A549 (cell line): ENCODE results near the gene LZTFL1.

Experiments used
- CBX2 ChIP-seq: fragments of 200-600 bp; sonication (generic); IDR thresholded peaks from 2 replicates; pipeline ENCODE4 v1.6.1; 2016; ENCODE audit warnings: low read depth, mild to moderate bottlenecking, borderline replicate concordance
- POLR2A ChIP-seq: IDR thresholded peaks from 2 replicates; pipeline ENCODE4 v1.6.1; 2012; ENCODE audit warnings: mild to moderate bottlenecking, low read length
- SMC3 ChIP-seq: fragments of >200 bp; sonication (Bioruptor Twin); formaldehyde crosslinking; IDR thresholded peaks from 3 replicates; pipeline ENCODE4 v1.6.1; 2018; ENCODE audit warnings: inconsistent platforms
- TP53 ChIP-seq: fragments of 250-450 bp; sonication (Bioruptor Pico); IDR thresholded peaks from 2 replicates; pipeline ENCODE4 v1.5.0; 2021; ENCODE audit warnings: mild to moderate bottlenecking, moderate library complexity
- TF ChIP-seq, protein P1 (sequence below): fragments of >200 bp; sonication (Bioruptor Twin); formaldehyde crosslinking; IDR thresholded peaks from 3 replicates; pipeline ENCODE4 v1.5.1; 2016
- TF ChIP-seq, protein P2 (sequence below): IDR thresholded peaks from 2 replicates; pipeline ENCODE4 v1.6.1; 2012
- TF ChIP-seq, protein P3 (sequence below): fragments of 200-600 bp; sonication (generic); IDR thresholded peaks from 2 replicates; pipeline ENCODE4 v1.6.1; 2016; ENCODE audit warnings: antibody characterized with exemption, mild to moderate bottlenecking, moderate library complexity

DNA sequence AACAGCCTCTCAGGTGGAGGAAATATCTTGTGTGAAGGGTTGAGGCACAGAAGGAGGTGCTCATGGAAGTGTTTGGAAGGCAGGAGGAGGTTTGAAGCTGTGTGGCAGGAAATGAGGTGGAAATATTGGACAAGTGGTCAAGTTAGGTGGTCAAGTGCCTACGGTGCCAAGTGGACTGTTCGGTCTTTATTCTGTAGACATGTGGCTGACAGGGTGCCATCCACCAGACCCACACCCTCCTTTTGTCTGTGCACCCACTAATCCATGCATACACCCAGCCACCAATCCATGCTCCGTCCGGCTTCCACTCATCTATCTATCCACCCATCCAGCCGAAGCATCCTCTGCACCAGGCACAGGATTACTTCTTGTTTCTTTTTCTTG is 47.8 kb downstream of the LZTFL1 start:
- TF ChIP-seq, protein P1, sequence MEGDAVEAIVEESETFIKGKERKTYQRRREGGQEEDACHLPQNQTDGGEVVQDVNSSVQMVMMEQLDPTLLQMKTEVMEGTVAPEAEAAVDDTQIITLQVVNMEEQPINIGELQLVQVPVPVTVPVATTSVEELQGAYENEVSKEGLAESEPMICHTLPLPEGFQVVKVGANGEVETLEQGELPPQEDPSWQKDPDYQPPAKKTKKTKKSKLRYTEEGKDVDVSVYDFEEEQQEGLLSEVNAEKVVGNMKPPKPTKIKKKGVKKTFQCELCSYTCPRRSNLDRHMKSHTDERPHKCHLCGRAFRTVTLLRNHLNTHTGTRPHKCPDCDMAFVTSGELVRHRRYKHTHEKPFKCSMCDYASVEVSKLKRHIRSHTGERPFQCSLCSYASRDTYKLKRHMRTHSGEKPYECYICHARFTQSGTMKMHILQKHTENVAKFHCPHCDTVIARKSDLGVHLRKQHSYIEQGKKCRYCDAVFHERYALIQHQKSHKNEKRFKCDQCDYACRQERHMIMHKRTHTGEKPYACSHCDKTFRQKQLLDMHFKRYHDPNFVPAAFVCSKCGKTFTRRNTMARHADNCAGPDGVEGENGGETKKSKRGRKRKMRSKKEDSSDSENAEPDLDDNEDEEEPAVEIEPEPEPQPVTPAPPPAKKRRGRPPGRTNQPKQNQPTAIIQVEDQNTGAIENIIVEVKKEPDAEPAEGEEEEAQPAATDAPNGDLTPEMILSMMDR = no peak
- TF ChIP-seq, protein P2, sequence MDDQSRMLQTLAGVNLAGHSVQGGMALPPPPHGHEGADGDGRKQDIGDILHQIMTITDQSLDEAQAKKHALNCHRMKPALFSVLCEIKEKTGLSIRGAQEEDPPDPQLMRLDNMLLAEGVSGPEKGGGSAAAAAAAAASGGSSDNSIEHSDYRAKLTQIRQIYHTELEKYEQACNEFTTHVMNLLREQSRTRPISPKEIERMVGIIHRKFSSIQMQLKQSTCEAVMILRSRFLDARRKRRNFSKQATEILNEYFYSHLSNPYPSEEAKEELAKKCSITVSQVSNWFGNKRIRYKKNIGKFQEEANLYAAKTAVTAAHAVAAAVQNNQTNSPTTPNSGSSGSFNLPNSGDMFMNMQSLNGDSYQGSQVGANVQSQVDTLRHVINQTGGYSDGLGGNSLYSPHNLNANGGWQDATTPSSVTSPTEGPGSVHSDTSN = no peak
- TF ChIP-seq CBX2 (no peak), TP53 (CRISPR knock-in tag) (no peak), SMC3 (no peak), POLR2A (no peak)
- TF ChIP-seq, protein P3, sequence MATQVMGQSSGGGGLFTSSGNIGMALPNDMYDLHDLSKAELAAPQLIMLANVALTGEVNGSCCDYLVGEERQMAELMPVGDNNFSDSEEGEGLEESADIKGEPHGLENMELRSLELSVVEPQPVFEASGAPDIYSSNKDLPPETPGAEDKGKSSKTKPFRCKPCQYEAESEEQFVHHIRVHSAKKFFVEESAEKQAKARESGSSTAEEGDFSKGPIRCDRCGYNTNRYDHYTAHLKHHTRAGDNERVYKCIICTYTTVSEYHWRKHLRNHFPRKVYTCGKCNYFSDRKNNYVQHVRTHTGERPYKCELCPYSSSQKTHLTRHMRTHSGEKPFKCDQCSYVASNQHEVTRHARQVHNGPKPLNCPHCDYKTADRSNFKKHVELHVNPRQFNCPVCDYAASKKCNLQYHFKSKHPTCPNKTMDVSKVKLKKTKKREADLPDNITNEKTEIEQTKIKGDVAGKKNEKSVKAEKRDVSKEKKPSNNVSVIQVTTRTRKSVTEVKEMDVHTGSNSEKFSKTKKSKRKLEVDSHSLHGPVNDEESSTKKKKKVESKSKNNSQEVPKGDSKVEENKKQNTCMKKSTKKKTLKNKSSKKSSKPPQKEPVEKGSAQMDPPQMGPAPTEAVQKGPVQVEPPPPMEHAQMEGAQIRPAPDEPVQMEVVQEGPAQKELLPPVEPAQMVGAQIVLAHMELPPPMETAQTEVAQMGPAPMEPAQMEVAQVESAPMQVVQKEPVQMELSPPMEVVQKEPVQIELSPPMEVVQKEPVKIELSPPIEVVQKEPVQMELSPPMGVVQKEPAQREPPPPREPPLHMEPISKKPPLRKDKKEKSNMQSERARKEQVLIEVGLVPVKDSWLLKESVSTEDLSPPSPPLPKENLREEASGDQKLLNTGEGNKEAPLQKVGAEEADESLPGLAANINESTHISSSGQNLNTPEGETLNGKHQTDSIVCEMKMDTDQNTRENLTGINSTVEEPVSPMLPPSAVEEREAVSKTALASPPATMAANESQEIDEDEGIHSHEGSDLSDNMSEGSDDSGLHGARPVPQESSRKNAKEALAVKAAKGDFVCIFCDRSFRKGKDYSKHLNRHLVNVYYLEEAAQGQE = no peak
